Neural progenitor cell (in vitro differentiated cells): ENCODE measurements around the gene BOC. TPM values are rescaled to one million over a fixed set of nuclear protein-coding genes. Genes with fewer than 3 reads are reported as not detected.

Experiments
- DNase-seq: peaks from one replicate; pipeline ENCODE4 v3.0.0-alpha.2; 2016; ENCODE audit warnings: low spot score
- H2AFZ ChIP-seq: fragments of 200-600 bp; sonication (generic); replicated peaks from 2 replicates; pipeline ENCODE4 v1.6.1; 2016; ENCODE audit warnings: antibody characterized with exemption
- H3F3A ChIP-seq: fragments of 200-600 bp; sonication (generic); 2 replicates; pipeline ENCODE4 v1.6.1; 2016; ENCODE audit warnings: antibody characterized with exemption, low read depth
- H3K27ac ChIP-seq: fragments of 200-600 bp; sonication (generic); 2 replicates; pipeline ENCODE4 v1.5.1; 2016; ENCODE audit warnings: mild to moderate bottlenecking
- H3K27me3 ChIP-seq: fragments of 200-600 bp; sonication (generic); 2 replicates; pipeline ENCODE4 v1.6.1; 2016; ENCODE audit warnings: mild to moderate bottlenecking, moderate library complexity
- H3K36me3 ChIP-seq: fragments of 200-600 bp; sonication (generic); 2 replicates; pipeline ENCODE4 v1.5.1; 2016
- H3K4me1 ChIP-seq: fragments of 200-600 bp; sonication (generic); 2 replicates; pipeline ENCODE4 v1.6.1; 2016; ENCODE audit warnings: mixed run types
- H3K4me2 ChIP-seq: fragments of 200-600 bp; sonication (generic); 2 replicates; pipeline ENCODE4 v1.6.1; 2016
- H3K4me3 ChIP-seq: fragments of 200-600 bp; sonication (generic); 2 replicates; pipeline ENCODE4 v1.5.1; 2016
- H3K79me2 ChIP-seq: fragments of 200-600 bp; sonication (generic); 2 replicates; pipeline ENCODE4 v1.6.1; 2016; ENCODE audit warnings: low read depth
- H3K9ac ChIP-seq: fragments of 200-600 bp; sonication (generic); 2 replicates; pipeline ENCODE4 v1.6.1; 2016
- H3K9me3 ChIP-seq: fragments of 200-600 bp; sonication (generic); 2 replicates; pipeline ENCODE4 v1.5.1; 2016; ENCODE audit warnings: low read depth
- H4K20me1 ChIP-seq: fragments of 200-600 bp; sonication (generic); 2 replicates; pipeline ENCODE4 v1.6.1; 2016; ENCODE audit warnings: low read depth
- H3K27ac Mint-ChIP-seq: 3 replicates; pipeline ENCODE4 v1.8.0; 2021; ENCODE audit warnings: mixed read lengths
- H3K27me3 Mint-ChIP-seq: 2 replicates; pipeline ENCODE4 v1.8.0; 2022; ENCODE audit warnings: low read depth, mild to moderate bottlenecking, inconsistent platforms, moderate library complexity, mixed read lengths; ENCODE audit not compliant: insufficient read depth
- H3K36me3 Mint-ChIP-seq: 3 replicates; pipeline ENCODE4 v1.8.0; 2021; ENCODE audit warnings: mixed read lengths
- H3K4me1 Mint-ChIP-seq: 3 replicates; pipeline ENCODE4 v1.8.0; 2021; ENCODE audit warnings: mixed read lengths
- H3K4me3 Mint-ChIP-seq: 3 replicates; pipeline ENCODE4 v1.8.0; 2021; ENCODE audit warnings: mild to moderate bottlenecking, moderate library complexity, mixed read lengths
- H3K9me3 Mint-ChIP-seq: 3 replicates; pipeline ENCODE4 v1.8.0; 2020; ENCODE audit warnings: mixed read lengths
- EZH2 ChIP-seq: fragments of 200-600 bp; sonication (generic); IDR thresholded peaks from 2 replicates; pipeline ENCODE4 v1.6.1; 2017; ENCODE audit warnings: antibody characterized with exemption, mild to moderate bottlenecking, moderate library complexity
- EZH2phosphoT487 ChIP-seq: fragments of 200-600 bp; sonication (generic); IDR thresholded peaks from 2 replicates; pipeline ENCODE4 v1.6.1; 2017; ENCODE audit warnings: antibody characterized with exemption
- total RNA-seq: library from RNA; depleted of rRNA; stranded (reverse); fragments of >200 nt; gene quantifications from 2 replicates; pipeline ENCODE4 v1.2.3, GENCODE V29; 2015; ENCODE audit warnings: low replicate concordance
- TF ChIP-seq, protein P1 (sequence below): fragments of 200-600 bp; sonication (generic); IDR thresholded peaks from 2 replicates; pipeline ENCODE4 v1.5.1; 2017; ENCODE audit warnings: antibody characterized with exemption, mild to moderate bottlenecking

The BOC gene
- total RNA-seq, 1 donor from 2014 or later = 35.2 TPM

DNA sequence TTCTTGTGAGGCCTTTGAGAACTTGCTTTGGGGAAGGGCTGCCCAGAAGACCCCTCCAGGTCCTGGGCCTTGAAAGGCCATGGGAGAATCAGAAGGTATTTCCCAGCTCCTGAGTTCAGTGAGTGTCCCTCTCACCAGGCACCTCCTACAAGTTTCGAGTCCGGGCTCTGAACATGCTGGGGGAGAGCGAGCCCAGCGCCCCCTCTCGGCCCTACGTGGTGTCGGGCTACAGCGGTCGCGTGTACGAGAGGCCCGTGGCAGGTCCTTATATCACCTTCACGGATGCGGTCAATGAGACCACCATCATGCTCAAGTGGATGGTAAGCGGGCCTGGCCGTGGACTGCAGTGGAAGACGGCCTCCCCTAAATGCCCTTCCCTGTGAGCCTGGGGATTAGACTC is 68.3 kb downstream of the BOC start:
- peaks cover 36% of the 10 kb centered on the region for H3K4me1 Mint-ChIP-seq
- no peak overlapping the region for H3K4me2 ChIP-seq
- no peak overlapping the region for H3K4me3 Mint-ChIP-seq
- H3K27ac ChIP-seq = no peak overlapping the region
- H4K20me1 ChIP-seq = peaks cover 18% of the 10 kb centered on the region
- no peaks in the 10 kb centered on the region for H3K9me3 ChIP-seq
- H3K27me3 ChIP-seq = no peaks in the 10 kb centered on the region
- H3K79me2 ChIP-seq = no peaks in the 10 kb centered on the region
- peaks cover 5% of the 10 kb centered on the region for H3K36me3 ChIP-seq
- DNase-seq = no peak
- H3F3A ChIP-seq = peaks cover 25% of the 10 kb centered on the region
- H3K4me1 ChIP-seq = peaks cover 28% of the 10 kb centered on the region
- no peak overlapping the region for H2AFZ ChIP-seq
- peaks cover 14% of the 10 kb centered on the region for H3K27me3 Mint-ChIP-seq
- TF ChIP-seq, protein P1, sequence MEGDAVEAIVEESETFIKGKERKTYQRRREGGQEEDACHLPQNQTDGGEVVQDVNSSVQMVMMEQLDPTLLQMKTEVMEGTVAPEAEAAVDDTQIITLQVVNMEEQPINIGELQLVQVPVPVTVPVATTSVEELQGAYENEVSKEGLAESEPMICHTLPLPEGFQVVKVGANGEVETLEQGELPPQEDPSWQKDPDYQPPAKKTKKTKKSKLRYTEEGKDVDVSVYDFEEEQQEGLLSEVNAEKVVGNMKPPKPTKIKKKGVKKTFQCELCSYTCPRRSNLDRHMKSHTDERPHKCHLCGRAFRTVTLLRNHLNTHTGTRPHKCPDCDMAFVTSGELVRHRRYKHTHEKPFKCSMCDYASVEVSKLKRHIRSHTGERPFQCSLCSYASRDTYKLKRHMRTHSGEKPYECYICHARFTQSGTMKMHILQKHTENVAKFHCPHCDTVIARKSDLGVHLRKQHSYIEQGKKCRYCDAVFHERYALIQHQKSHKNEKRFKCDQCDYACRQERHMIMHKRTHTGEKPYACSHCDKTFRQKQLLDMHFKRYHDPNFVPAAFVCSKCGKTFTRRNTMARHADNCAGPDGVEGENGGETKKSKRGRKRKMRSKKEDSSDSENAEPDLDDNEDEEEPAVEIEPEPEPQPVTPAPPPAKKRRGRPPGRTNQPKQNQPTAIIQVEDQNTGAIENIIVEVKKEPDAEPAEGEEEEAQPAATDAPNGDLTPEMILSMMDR = peak; percentile 4
- TF ChIP-seq EZH2 (no peak), EZH2phosphoT487 (no peak)
- peaks cover 80% of the 10 kb centered on the region for H3K36me3 Mint-ChIP-seq
- H3K9me3 Mint-ChIP-seq = no peaks in the 10 kb centered on the region
- no peak overlapping the region for H3K9ac ChIP-seq
- H3K27ac Mint-ChIP-seq = no peak overlapping the region
- no peak overlapping the region for H3K4me3 ChIP-seq

DNA sequence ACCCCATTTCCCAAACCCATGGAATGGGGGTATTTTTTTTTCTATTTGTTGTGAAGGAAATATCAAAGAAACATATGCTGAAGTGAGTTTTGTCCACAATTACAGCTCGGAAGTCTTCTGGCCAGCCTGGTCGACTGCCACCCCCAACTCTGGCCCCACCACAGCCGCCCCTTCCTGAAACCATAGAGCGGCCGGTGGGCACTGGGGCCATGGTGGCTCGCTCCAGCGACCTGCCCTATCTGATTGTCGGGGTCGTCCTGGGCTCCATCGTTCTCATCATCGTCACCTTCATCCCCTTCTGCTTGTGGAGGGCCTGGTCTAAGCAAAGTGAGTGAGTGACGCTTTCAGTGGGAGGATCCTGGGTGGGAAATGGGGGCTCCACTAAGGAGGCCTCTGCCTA is 71.9 kb downstream of the BOC start:
- H3K27me3 ChIP-seq = no peaks in the 10 kb centered on the region
- TF ChIP-seq, protein P1 = no peak
- TF ChIP-seq EZH2phosphoT487 = no peak
- no peak for TF ChIP-seq EZH2
- no peak overlapping the region for H3K9ac ChIP-seq
- H3K36me3 ChIP-seq = peaks cover 5% of the 10 kb centered on the region
- Mint-ChIP-seq H3K27me3 (peaks cover 12% of the 10 kb centered on the region), H3K27ac (peak overlapping the region; percentile 15), H3K36me3 (peaks cover 62% of the 10 kb centered on the region), H3K4me3 (peak overlapping the region; percentile 24), H3K9me3 (no peaks in the 10 kb centered on the region), H3K4me1 (peaks cover 29% of the 10 kb centered on the region)
- H3K79me2 ChIP-seq = no peaks in the 10 kb centered on the region
- H3F3A ChIP-seq = no peaks in the 10 kb centered on the region
- no peak overlapping the region for H3K4me3 ChIP-seq
- peaks cover 4% of the 10 kb centered on the region for H3K4me1 ChIP-seq
- H4K20me1 ChIP-seq = no peaks in the 10 kb centered on the region
- H3K27ac ChIP-seq = no peak overlapping the region
- no peak for DNase-seq
- H3K9me3 ChIP-seq = no peaks in the 10 kb centered on the region
- no peak overlapping the region for H3K4me2 ChIP-seq
- H2AFZ ChIP-seq = no peak overlapping the region

DNA sequence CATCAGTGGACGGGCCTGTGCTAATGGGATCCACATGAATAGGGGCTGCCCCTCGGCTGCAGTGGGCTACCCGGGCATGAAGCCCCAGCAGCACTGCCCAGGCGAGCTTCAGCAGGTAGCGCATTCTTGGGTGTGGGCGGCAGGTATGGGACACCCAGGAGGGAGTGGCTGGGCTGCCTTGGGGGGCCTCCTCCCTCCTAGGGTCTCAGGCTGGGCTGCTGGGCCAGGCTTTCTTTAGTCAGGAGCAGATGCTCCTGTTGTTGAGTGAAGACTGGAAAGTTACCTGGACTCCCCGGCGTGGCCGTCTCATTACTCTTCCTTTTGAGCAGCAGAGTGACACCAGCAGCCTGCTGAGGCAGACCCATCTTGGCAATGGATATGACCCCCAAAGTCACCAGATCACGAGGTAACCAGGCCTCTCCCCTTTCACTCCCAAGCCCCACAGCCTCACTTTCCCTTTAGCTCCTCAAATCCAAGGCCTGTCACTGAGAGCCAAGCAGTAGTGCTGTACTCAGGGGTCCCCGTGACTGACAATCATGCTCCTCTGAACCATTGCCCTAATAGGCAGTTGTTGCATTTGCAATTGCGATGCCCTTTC is 73.2 kb downstream of the BOC start:
- H3K4me1 ChIP-seq = peaks cover 4% of the 10 kb centered on the region
- TF ChIP-seq, protein P1 = no peak
- TF ChIP-seq EZH2 (no peak), EZH2phosphoT487 (no peak)
- H2AFZ ChIP-seq = no peak overlapping the region
- H3K4me2 ChIP-seq = no peak overlapping the region
- no peaks in the 10 kb centered on the region for H3K27me3 ChIP-seq
- peaks cover 5% of the 10 kb centered on the region for H3K36me3 ChIP-seq
- no peaks in the 10 kb centered on the region for H3K79me2 ChIP-seq
- H3K36me3 Mint-ChIP-seq = peaks cover 54% of the 10 kb centered on the region
- no peak for DNase-seq
- no peaks in the 10 kb centered on the region for H3K9me3 Mint-ChIP-seq
- peaks cover 2% of the 10 kb centered on the region for H3F3A ChIP-seq
- peaks cover 38% of the 10 kb centered on the region for H3K4me1 Mint-ChIP-seq
- H3K4me3 ChIP-seq = no peak overlapping the region
- no peak overlapping the region for H3K9ac ChIP-seq
- H3K27ac ChIP-seq = no peak overlapping the region
- H3K4me3 Mint-ChIP-seq = no peak overlapping the region
- H3K9me3 ChIP-seq = no peaks in the 10 kb centered on the region
- H4K20me1 ChIP-seq = no peaks in the 10 kb centered on the region
- H3K27me3 Mint-ChIP-seq = peaks cover 12% of the 10 kb centered on the region
- peak overlapping the region; percentile 61 for H3K27ac Mint-ChIP-seq
